M059J (cell line): Measurements from ENCODE around the gene PLEKHM2. TPM values are rescaled to one million over a fixed set of nuclear protein-coding genes. Genes with fewer than 3 reads are reported as not detected.

ENCODE experiments used
- DNase-seq: peaks from one replicate; pipeline ENCODE4 v3.0.0-alpha.2; 2012; ENCODE audit warnings: low read depth
- total RNA-seq: library from RNA; depleted of rRNA; stranded (reverse); fragments of >200 nt; shearing (Covaris generic); gene quantifications from 2 replicates; pipeline ENCODE4 v1.2.3, GENCODE V29; 2014; rRNA removed

PLEKHM2 gene
- total RNA-seq, 1 experiment from 2014 or later: 59.1 TPM

GRCh38 chr1:15758953-15759661 lies 75.0 kb downstream of the PLEKHM2 start:
- DNase-seq: peak; percentile 36

GRCh38 chr1:15760520-15761211 lies 76.5 kb downstream of the PLEKHM2 start:
- DNase-seq: peak; percentile 96

DNA sequence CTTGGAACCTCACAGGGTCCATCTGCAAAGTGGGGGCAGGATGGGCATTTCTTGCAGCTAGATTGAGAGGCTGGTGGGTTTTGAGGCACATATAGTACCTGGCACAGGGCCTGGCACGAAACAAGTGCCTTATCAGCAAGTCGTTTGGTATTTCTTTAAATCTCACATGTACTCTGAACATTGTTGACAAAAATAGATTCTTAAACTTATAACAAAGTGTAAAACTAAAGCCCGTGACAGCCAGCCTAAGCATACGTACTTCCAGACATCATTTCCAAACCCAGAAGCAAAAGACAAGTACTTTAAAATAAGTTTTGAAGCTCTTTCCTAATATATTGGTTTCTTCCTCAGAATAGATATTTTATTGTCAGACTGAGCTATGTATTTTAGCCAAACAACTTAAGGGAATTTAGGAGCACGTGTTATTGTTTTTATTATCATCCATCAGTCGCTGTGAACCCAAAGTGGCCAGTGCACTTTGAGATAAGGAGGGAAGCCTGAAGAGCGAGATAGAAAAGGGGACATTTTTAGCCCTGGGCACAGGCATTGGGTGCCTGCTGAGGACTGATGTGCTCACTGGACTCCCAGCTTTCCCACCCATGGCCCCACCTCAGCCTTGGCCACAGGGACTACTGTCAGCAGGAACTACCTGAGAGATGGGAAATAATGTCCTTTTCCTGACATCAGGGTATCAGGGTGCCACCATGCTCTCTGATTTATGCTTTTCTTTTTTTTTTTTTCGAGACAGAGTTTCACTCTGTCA lies 77.4 kb downstream of the PLEKHM2 start:
- DNase-seq: no peak

DNA sequence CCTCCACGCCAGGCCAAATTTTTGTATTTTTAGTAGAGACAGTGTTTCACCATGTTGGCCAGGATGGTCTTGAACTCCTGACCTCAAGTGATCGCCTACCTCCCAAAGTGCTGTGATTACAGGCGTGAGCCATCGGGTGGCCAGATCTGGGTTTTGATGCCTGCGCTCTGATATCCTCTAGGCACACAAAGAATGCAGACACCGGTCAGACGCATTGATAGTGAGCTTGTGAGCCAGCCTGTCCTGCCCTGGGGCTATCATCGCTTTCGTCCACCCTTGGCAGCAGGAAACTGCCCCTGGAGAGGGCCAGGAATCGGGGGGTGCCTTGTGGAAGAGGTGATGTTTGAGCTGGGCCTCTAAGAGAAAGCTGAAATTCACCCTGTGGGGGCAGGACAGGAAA lies 78.4 kb downstream of the PLEKHM2 start:
- DNase-seq: peak; percentile 84

GRCh38 chr1:15764269-15764764 lies 80.2 kb downstream of the PLEKHM2 start:
- DNase-seq: peak; percentile 45

GRCh38 chr1:15764890-15765289 lies 80.8 kb downstream of the PLEKHM2 start:
- DNase-seq: no peak

- peak; percentile 96 for DNase-seq
Measured at GRCh38 chr1:15765495-15766194, 81.5 kb downstream of the PLEKHM2 start.

DNA sequence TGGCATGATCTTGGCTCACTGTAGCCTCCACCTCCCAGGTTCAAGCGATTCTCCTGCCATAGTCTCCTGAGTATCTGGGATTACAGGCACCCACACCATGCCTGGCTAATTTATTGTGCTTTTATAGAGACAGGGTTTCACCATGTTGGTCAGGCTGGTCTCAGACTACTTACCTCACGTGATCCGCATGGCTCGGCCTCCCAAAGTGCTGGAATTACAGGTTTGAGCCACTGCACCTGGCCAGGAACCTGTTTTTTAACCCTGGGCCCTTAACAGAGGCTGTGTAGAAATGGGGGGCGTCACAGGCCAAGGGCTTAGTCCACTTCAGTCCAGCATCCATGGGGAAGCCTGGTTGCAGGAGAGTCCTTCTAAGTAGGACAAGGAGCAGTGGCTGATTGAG lies 83.8 kb downstream of the PLEKHM2 start:
- DNase-seq: no peak

- no peak for DNase-seq
Measured at GRCh38 chr1:15768388-15768787, 84.3 kb downstream of the PLEKHM2 start.

DNA sequence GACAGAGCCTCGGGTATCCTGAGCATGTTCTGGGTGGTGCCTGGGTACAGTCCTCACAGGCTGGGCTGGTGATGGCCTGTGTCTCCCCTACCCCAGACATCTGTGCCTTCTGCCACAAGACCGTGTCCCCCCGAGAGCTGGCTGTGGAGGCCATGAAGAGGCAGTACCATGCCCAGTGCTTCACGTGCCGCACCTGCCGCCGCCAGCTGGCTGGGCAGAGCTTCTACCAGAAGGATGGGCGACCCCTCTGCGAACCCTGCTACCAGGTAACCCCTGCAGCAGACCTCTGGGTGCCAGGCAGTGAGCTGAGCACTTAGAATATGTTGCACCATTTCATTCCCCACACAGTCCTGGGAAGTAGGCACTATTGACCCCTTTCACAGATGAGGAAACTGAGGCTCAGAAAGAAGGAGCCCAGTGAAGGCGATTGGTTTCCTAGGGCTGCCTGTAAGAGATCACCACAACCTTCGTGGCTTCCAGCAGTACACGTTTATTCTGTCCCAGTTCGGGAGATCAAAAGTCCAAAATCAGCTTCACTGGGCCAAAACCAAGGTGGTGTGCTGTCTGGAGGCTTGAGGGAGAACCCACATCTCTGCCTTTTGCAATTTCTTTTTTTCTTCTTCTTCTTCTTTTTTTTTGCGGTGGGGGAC lies 86.3 kb downstream of the PLEKHM2 start:
- no peak for DNase-seq

- DNase-seq: no peak
Measured at GRCh38 chr1:15771836-15772515, 87.9 kb downstream of the PLEKHM2 start.

GRCh38 chr1:15775706-15776105 lies 91.6 kb downstream of the PLEKHM2 start:
- DNase-seq: no peak

DNA sequence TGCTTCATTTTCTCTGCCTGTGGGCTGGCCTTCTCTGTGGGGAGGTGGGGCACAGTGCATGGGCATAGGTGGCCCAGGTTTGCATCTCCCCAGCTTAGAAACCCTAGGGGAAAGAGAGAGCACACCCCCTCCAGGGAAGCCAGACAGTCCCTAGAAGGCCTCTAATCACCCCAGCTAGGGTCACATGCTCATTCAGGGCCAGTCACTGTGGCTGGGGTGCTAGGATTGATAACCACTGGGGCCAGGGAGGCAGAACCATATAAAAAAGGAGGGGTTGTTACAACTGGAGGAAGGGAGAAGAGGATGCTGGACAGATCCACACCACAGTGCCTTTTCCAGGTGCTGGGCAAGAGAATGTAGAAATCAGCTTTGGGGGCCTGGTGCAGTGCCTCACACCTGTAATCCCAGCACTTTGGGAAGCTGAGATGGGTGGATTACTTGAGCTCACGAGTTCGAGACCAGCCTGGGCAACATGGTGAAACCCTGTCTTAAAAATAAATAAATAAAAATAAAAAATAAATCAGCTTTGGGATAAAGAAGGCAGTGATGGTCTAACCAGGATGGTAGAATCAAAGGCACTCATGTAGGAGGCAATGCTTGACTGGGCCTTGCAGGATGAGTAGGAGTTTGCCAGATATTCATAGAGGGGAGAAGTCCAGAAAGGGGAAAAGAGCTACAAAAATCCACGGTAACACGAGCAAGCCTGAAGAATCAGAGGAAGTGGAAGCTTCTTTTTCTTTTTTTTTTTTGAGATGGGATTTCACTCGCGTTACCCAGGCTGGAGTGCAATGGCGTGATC lies 94.0 kb downstream of the PLEKHM2 start:
- DNase-seq: no peak

Other genes with a start within 250 kb of the PLEKHM2 start
- 0.15 TPM in 1 of 2 replicates, not detected in the other for gene CTRC, start 245.9 kb upstream of the PLEKHM2 start, total RNA-seq
- not detected in 2 replicates for gene CELA2A, start 227.6 kb upstream of the PLEKHM2 start, total RNA-seq
- gene CELA2B, start 208.2 kb upstream of the PLEKHM2 start, total RNA-seq: not detected in 2 replicates
- gene CASP9, start 160.1 kb upstream of the PLEKHM2 start, total RNA-seq: 5.0 and 10.1 TPM in 2 replicates
- 12.1 and 17.6 TPM in 2 replicates for gene DNAJC16, start 157.5 kb upstream of the PLEKHM2 start, total RNA-seq
- 1.3 and 2.6 TPM in 2 replicates for gene AGMAT, start 99.3 kb upstream of the PLEKHM2 start, total RNA-seq
- gene DDI2, start 66.9 kb upstream of the PLEKHM2 start, total RNA-seq: 17.4 and 19.4 TPM in 2 replicates
- 0.27 and 0.44 TPM in 2 replicates for gene SLC25A34, start 51.9 kb downstream of the PLEKHM2 start, total RNA-seq
- not detected in 2 replicates for gene TMEM82, start 58.2 kb downstream of the PLEKHM2 start, total RNA-seq
- gene FBLIM1, start 74.5 kb downstream of the PLEKHM2 start, total RNA-seq: 117 and 156 TPM in 2 replicates
- 1.4 TPM in 2 replicates for gene UQCRHL, start 123.3 kb downstream of the PLEKHM2 start, total RNA-seq
- 15.9 and 28.9 TPM in 2 replicates for gene SPEN, start 163.4 kb downstream of the PLEKHM2 start, total RNA-seq